Caco-2 (cell line): ENCODE measurements around the gene HIPK2. TPM values are rescaled to one million over a fixed set of nuclear protein-coding genes. Genes with fewer than 3 reads are reported as not detected.

Source experiments
- BruUV-seq: library from RNA; stranded (reverse); fragments of 400-500 nt; replicated peaks from 2 replicates; lab custom pipeline; 2021; lab: Mats Ljungman, UMichigan
- CTCF ChIA-PET: fragments of 300-600 bp; sonication (Branson Sonifier 250); formaldehyde crosslinking; loops from one replicate; lab custom pipeline; 2022; ENCODE audit warnings: antibody characterized with exemption; lab: Charles Lee
- POLR2A ChIA-PET: fragments of 300-600 bp; sonication (Branson Sonifier 250); formaldehyde crosslinking; loops from one replicate; lab custom pipeline; 2022; ENCODE audit warnings: antibody characterized with exemption; lab: Charles Lee
- DNase-seq, 2 experiments: peaks; one replicate each; pipeline versions ENCODE4 v3.0.0 to v3.0.0-alpha.2; 2020 to 2022
- H3K27me3 ChIP-seq: replicated peaks from 2 replicates; pipeline ENCODE4 v1.6.0; 2011; ENCODE audit warnings: low read length; ENCODE audit not compliant: control insufficient read depth, insufficient read depth
- H3K36me3 ChIP-seq: 2 replicates; pipeline ENCODE4 v1.5.1; 2011; ENCODE audit warnings: low read length; ENCODE audit not compliant: control insufficient read depth, insufficient read depth
- H3K4me1 ChIP-seq: fragments of 250-450 bp; sonication (Bioruptor Pico); 2 replicates; pipeline ENCODE4 v1.5.1; 2020; ENCODE audit warnings: mild to moderate bottlenecking
- H3K4me3 ChIP-seq: 2 replicates; pipeline ENCODE4 v1.5.1; 2011; ENCODE audit warnings: low read depth, mild to moderate bottlenecking, control low read depth, low read length
- H3K9me3 ChIP-seq: fragments of 250-450 bp; sonication (Bioruptor Pico); 2 replicates; pipeline ENCODE4 v1.5.1; 2020; ENCODE audit warnings: mild to moderate bottlenecking, moderate library complexity
- H3K27ac Mint-ChIP-seq: one replicate; pipeline ENCODE4 v1.8.0; 2022; ENCODE audit warnings: mixed read lengths; ENCODE audit not compliant: unreplicated experiment
- H3K27me3 Mint-ChIP-seq: one replicate; pipeline ENCODE4 v1.8.0; 2022; ENCODE audit warnings: mixed read lengths; ENCODE audit not compliant: insufficient read depth, unreplicated experiment
- H3K36me3 Mint-ChIP-seq: one replicate; pipeline ENCODE4 v1.8.0; 2022; ENCODE audit warnings: mild to moderate bottlenecking, mixed read lengths; ENCODE audit not compliant: insufficient read depth, unreplicated experiment
- H3K4me1 Mint-ChIP-seq: one replicate; pipeline ENCODE4 v1.8.0; 2022; ENCODE audit warnings: low read depth, mixed read lengths; ENCODE audit not compliant: unreplicated experiment
- H3K4me3 Mint-ChIP-seq: one replicate; pipeline ENCODE4 v1.8.0; 2022; ENCODE audit warnings: mild to moderate bottlenecking, moderate library complexity, mixed read lengths; ENCODE audit not compliant: unreplicated experiment
- H3K9me3 Mint-ChIP-seq: one replicate; pipeline ENCODE4 v1.8.0; 2022; ENCODE audit warnings: mixed read lengths; ENCODE audit not compliant: unreplicated experiment
- intact Hi-C: fragments of 100-400 bp; cut with micrococcal nuclease; formaldehyde crosslinking; loops from one replicate; pipeline ENCODE4 v1.10.0; 2022; ENCODE audit not compliant: unreplicated experiment
- total RNA-seq: library from RNA; stranded (reverse); gene quantifications from 2 replicates; pipeline ENCODE4 v1.2.3, GENCODE V29; 2022
- TF ChIP-seq, protein P1 (sequence below), 2 experiments: fragments of 200-600 bp in 1 of 2; IDR thresholded peaks; 1 replicate in 1 of 2; 2 replicates in 1 of 2; pipeline versions ENCODE4 v1.5.1 to v1.8.0; 2011 to 2022; ENCODE audit warnings: antibody characterized with exemption in 1 of 2, control low read depth in 1 of 2, inconsistent platforms in 1 of 2, low read depth in 1 of 2, low read length in 1 of 2, mild to moderate bottlenecking in 1 of 2, moderate library complexity in 1 of 2; ENCODE audit not compliant: insufficient read depth in 1 of 2, severe bottlenecking in 1 of 2, unreplicated experiment in 1 of 2

The HIPK2 gene
- total RNA-seq, 1 experiment from 2014 or later = 42.8 TPM

DNA sequence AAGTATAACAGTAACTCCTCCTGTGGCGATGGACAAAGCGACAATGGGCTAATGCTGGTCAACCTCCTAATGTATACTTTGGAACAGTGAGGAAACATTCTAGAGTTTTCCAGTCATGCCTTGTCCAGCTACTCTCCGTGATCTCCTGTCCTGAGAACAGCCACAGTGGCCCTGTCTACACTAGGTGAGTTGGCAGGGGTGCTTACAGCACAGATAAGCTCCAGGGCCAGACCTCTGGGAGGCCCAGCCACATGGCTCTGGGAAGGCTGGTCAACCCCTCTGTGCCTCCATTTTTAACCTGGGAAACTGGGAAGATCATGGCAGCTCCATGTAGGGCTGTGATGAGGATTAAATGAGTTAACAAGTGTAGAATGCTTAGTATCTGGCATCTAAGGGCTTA lies 197.4 kb downstream of the HIPK2 start:
- intact Hi-C loops = no loop called here

DNA sequence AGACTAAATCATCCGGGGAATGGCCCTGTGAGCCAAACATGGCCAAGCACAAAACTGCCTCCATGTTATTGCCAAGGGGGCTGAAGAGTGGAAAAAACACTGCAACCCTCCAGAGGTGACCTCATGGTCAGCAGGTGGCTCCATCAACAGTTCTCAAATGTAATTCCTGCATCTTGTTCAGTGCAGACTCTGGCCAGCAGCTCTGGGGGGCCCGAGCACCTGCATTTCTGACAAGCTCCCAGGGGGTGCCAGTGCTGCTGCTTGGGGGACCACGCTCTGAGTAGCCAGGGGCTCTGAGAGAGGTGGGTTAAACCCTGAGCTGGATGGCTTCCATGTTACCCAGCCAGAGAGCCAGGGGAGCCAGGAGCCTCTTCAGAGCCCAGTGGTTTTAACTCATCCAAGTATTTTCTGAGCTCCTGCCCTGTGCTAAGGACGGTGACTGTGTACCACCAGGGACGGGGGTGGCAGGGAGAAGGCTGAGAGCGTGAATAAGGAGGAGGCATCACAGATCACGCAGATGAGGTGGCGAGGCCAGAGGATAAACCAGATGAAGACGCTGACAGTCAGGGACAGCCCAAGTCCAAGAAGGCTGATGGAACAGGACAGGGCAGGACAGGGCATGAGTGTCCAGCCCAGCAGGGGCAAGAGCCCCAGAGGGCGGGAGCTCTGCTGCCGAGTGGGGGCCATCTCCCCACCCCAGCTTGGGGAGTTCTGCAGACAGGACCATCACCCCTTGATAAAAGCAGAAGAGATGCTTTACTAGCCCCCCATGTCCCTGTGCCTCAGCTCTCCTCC lies 201.4 kb downstream of the HIPK2 start:
- Histone ChIP-seq H3K9me3 (no peaks in the 10 kb centered on the region), H3K36me3 (no peaks in the 10 kb centered on the region; the same call in 1 of the 2 replicates), H3K27me3 (no peaks in the 10 kb centered on the region), H3K4me3 (no peak overlapping the region), H3K4me1 (no peaks in the 10 kb centered on the region)
- DNase-seq = no peak
- no peak overlapping the region for H3K27ac Mint-ChIP-seq
- no peaks in the 10 kb centered on the region for H3K27me3 Mint-ChIP-seq
- H3K9me3 Mint-ChIP-seq = no peaks in the 10 kb centered on the region
- peaks cover 7% of the 10 kb centered on the region for H3K36me3 Mint-ChIP-seq
- ChIA-PET CTCF (no interaction called here), POLR2A (no interaction called here)
- no TSS peak for BruUV-seq
- no peaks in the 10 kb centered on the region for H3K4me1 Mint-ChIP-seq
- H3K4me3 Mint-ChIP-seq = no peak overlapping the region
- intact Hi-C loops = no loop called here
- TF ChIP-seq, protein P1, sequence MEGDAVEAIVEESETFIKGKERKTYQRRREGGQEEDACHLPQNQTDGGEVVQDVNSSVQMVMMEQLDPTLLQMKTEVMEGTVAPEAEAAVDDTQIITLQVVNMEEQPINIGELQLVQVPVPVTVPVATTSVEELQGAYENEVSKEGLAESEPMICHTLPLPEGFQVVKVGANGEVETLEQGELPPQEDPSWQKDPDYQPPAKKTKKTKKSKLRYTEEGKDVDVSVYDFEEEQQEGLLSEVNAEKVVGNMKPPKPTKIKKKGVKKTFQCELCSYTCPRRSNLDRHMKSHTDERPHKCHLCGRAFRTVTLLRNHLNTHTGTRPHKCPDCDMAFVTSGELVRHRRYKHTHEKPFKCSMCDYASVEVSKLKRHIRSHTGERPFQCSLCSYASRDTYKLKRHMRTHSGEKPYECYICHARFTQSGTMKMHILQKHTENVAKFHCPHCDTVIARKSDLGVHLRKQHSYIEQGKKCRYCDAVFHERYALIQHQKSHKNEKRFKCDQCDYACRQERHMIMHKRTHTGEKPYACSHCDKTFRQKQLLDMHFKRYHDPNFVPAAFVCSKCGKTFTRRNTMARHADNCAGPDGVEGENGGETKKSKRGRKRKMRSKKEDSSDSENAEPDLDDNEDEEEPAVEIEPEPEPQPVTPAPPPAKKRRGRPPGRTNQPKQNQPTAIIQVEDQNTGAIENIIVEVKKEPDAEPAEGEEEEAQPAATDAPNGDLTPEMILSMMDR (IDR thresholded peaks at IDR 0.05; ENCODE audit: insufficient read depth in 1 of 2, low read depth in 1 of 2, low read length in 1 of 2, severe bottlenecking in 1 of 2, unreplicated experiment in 1 of 2) = no peak

More for the DNA sequence above, 197.4 kb downstream of the HIPK2 start:
- H3K27me3 ChIP-seq = no peaks in the 10 kb centered on the region
- no peak overlapping the region for H3K4me3 ChIP-seq
- POLR2A ChIA-PET = no interaction called here
- DNase-seq = no peak
- H3K36me3 ChIP-seq = peaks cover 2% of the 10 kb centered on the region
- TF ChIP-seq, protein P1 (IDR thresholded peaks at IDR 0.05; ENCODE audit: insufficient read depth in 1 of 2, low read depth in 1 of 2, low read length in 1 of 2, severe bottlenecking in 1 of 2, unreplicated experiment in 1 of 2) = no peak
- no peaks in the 10 kb centered on the region for H3K4me1 ChIP-seq
- no peaks in the 10 kb centered on the region for H3K9me3 Mint-ChIP-seq
- H3K27me3 Mint-ChIP-seq = no peaks in the 10 kb centered on the region
- no peaks in the 10 kb centered on the region for H3K36me3 Mint-ChIP-seq
- BruUV-seq = no TSS peak
- no peak overlapping the region for H3K27ac Mint-ChIP-seq
- no peaks in the 10 kb centered on the region for H3K4me1 Mint-ChIP-seq
- no peak overlapping the region for H3K4me3 Mint-ChIP-seq
- CTCF ChIA-PET = interaction anchor here (0.5 kb wide), 1 partner anchor 527 kb away, joined by 5 read pairs; no protein-coding TSS in a partner anchor
- no peaks in the 10 kb centered on the region for H3K9me3 ChIP-seq

DNA sequence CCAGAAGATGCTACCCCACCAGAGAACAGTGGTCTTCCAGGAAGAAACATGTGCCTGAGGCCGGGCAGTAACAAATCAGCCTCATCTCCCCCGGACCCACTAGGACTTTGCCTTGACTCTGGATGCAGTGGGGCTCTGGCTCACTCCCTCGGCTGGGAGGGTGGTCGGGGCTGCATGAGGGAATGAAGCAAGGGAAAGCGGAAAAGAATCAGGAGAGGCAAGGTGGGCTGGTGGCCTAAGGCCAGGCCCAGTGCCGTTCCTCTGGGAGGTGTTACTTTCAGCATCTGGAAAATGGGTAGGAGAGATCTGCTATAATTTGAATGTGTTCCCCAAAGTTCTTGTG lies 202.5 kb downstream of the HIPK2 start:
- no peaks in the 10 kb centered on the region for H3K4me1 ChIP-seq
- ChIA-PET CTCF (interaction anchor here (0.5 kb wide), 1 partner anchor 76 kb away, joined by 3 read pairs; no protein-coding TSS in a partner anchor), POLR2A (no interaction called here)
- Mint-ChIP-seq H3K36me3 (peaks cover 7% of the 10 kb centered on the region), H3K27ac (no peak overlapping the region), H3K9me3 (no peaks in the 10 kb centered on the region), H3K27me3 (no peaks in the 10 kb centered on the region), H3K4me3 (no peak overlapping the region), H3K4me1 (no peaks in the 10 kb centered on the region)
- DNase-seq = no peak
- H3K36me3 ChIP-seq = no peaks in the 10 kb centered on the region; the same call in 1 of the 2 replicates
- BruUV-seq = no TSS peak
- intact Hi-C loops = no loop called here
- no peaks in the 10 kb centered on the region for H3K27me3 ChIP-seq
- no peak overlapping the region for H3K4me3 ChIP-seq
- TF ChIP-seq, protein P1 (IDR thresholded peaks at IDR 0.05; ENCODE audit: insufficient read depth in 1 of 2, low read depth in 1 of 2, low read length in 1 of 2, severe bottlenecking in 1 of 2, unreplicated experiment in 1 of 2) = no peak
- H3K9me3 ChIP-seq = no peaks in the 10 kb centered on the region
